ENCODE data around the gene EIF3B.
A peak's percentile ranks its signal among the peaks of the same experiment; 100 is the strongest.

The EIF3B gene

GRCh38 chr7:2350861-2351260 is 3.8 kb upstream of the EIF3B start:
- no peak overlapping the region for H3K4me2 ChIP-seq (ENCODE audit: low read length)
- H3K4ac ChIP-seq (ENCODE audit: low read depth, low read length) = no peak overlapping the region
- no peak overlapping the region for H2AK5ac ChIP-seq (ENCODE audit: low read length)
- no peak for DNase-seq
- H4K8ac ChIP-seq (ENCODE audit: low read depth, low read length) = no peak overlapping the region
- no peak overlapping the region for H3K23ac ChIP-seq (ENCODE audit: low read length)
- H2BK5ac ChIP-seq (ENCODE audit: low read length) = no peak overlapping the region
- peaks cover 22% of the 10 kb centered on the region for H3K79me2 ChIP-seq (ENCODE audit: control insufficient read depth, insufficient read depth, low read length)
- no peak overlapping the region for H2BK15ac ChIP-seq (replicated peaks; ENCODE audit: low read depth)
- no peak overlapping the region for H3K18ac ChIP-seq (ENCODE audit: low read length)
- H4K5ac ChIP-seq (ENCODE audit: low read length) = no peak overlapping the region
- peaks cover 4% of the 10 kb centered on the region for H3K79me1 ChIP-seq (ENCODE audit: low read length)
- H3K4me3 ChIP-seq (ENCODE audit: low read length) = no peak overlapping the region
- no peak overlapping the region for H3K56ac ChIP-seq (ENCODE audit: low read length)
- no peaks in the 10 kb centered on the region for H3K36me3 ChIP-seq (ENCODE audit: control insufficient read depth, insufficient read depth, low read length)
- H3K27ac ChIP-seq (ENCODE audit: low read depth, low read length) = no peak overlapping the region
- WGBS (ENCODE audit: extremely low coverage, insufficient coverage, low lambda C conversion rate) = no CpG with 5 or more reads among the region's 12 CpGs
- no peak overlapping the region for H3K9ac ChIP-seq (ENCODE audit: low read length)
- no peak overlapping the region for H2BK120ac ChIP-seq (ENCODE audit: low read depth, low read length)
- no peaks in the 10 kb centered on the region for H3K4me1 ChIP-seq (ENCODE audit: control insufficient read depth, low read depth, low read length)
- no peaks in the 10 kb centered on the region for H3K27me3 ChIP-seq (ENCODE audit: insufficient read depth, low read length, poor library complexity)

GRCh38 chr7:2353113-2353935 is 1.3 kb upstream of the EIF3B start:
- H3K56ac ChIP-seq (ENCODE audit: low read length) = peak overlapping the region; percentile 97
- H3K4me2 ChIP-seq (ENCODE audit: low read length) = peak overlapping the region; percentile 66
- no peak overlapping the region for H4K8ac ChIP-seq (ENCODE audit: low read depth, low read length)
- H3K27ac ChIP-seq (ENCODE audit: low read depth, low read length) = no peak overlapping the region
- no peak overlapping the region for H2BK15ac ChIP-seq (replicated peaks; ENCODE audit: low read depth)
- no peaks in the 10 kb centered on the region for H3K27me3 ChIP-seq (ENCODE audit: insufficient read depth, low read length, poor library complexity)
- peaks cover 3% of the 10 kb centered on the region for H3K36me3 ChIP-seq (ENCODE audit: control insufficient read depth, insufficient read depth, low read length)
- H3K79me2 ChIP-seq (ENCODE audit: control insufficient read depth, insufficient read depth, low read length) = peaks cover 45% of the 10 kb centered on the region
- peak overlapping the region; percentile 85 for H3K4me3 ChIP-seq (ENCODE audit: low read length)
- peaks cover 4% of the 10 kb centered on the region for H3K79me1 ChIP-seq (ENCODE audit: low read length)
- H3K18ac ChIP-seq (ENCODE audit: low read length) = peak overlapping the region; percentile 61
- peak overlapping the region; percentile 91 for H3K9ac ChIP-seq (ENCODE audit: low read length)
- no peak overlapping the region for H2BK5ac ChIP-seq (ENCODE audit: low read length)
- H3K4me1 ChIP-seq (ENCODE audit: control insufficient read depth, low read depth, low read length) = no peaks in the 10 kb centered on the region
- peak overlapping the region; percentile 1 for H3K4ac ChIP-seq (ENCODE audit: low read depth, low read length)
- no peak overlapping the region for H2BK120ac ChIP-seq (ENCODE audit: low read depth, low read length)
- no peak overlapping the region for H2AK5ac ChIP-seq (ENCODE audit: low read length)
- H3K23ac ChIP-seq (ENCODE audit: low read length) = no peak overlapping the region
- DNase-seq = no peak
- no peak overlapping the region for H4K5ac ChIP-seq (ENCODE audit: low read length)
- WGBS (ENCODE audit: extremely low coverage, insufficient coverage, low lambda C conversion rate) = no CpG with 5 or more reads among the region's 22 CpGs

GRCh38 chr7:2353936-2354185 is 766 bp upstream of the EIF3B start:
- no peak overlapping the region for H2BK15ac ChIP-seq (replicated peaks; ENCODE audit: low read depth)
- no peak overlapping the region for H2AK5ac ChIP-seq (ENCODE audit: low read length)
- peak overlapping the region; percentile 97 for H3K56ac ChIP-seq (ENCODE audit: low read length)
- no peak overlapping the region for H4K8ac ChIP-seq (ENCODE audit: low read depth, low read length)
- H3K27me3 ChIP-seq (ENCODE audit: insufficient read depth, low read length, poor library complexity) = no peaks in the 10 kb centered on the region
- H3K23ac ChIP-seq (ENCODE audit: low read length) = no peak overlapping the region
- no CpG with 5 or more reads among the region's 26 CpGs for WGBS (ENCODE audit: extremely low coverage, insufficient coverage, low lambda C conversion rate)
- H3K79me2 ChIP-seq (ENCODE audit: control insufficient read depth, insufficient read depth, low read length) = peaks cover 50% of the 10 kb centered on the region
- H3K4ac ChIP-seq (ENCODE audit: low read depth, low read length) = peak overlapping the region; percentile 83
- H3K4me3 ChIP-seq (ENCODE audit: low read length) = peak overlapping the region; percentile 85
- H3K4me2 ChIP-seq (ENCODE audit: low read length) = peak overlapping the region; percentile 66
- H2BK120ac ChIP-seq (ENCODE audit: low read depth, low read length) = peak overlapping the region; percentile 46
- H3K27ac ChIP-seq (ENCODE audit: low read depth, low read length) = peak overlapping the region; percentile 75
- peaks cover 3% of the 10 kb centered on the region for H3K36me3 ChIP-seq (ENCODE audit: control insufficient read depth, insufficient read depth, low read length)
- peak; percentile 92 for DNase-seq
- peak overlapping the region; percentile 91 for H3K9ac ChIP-seq (ENCODE audit: low read length)
- no peaks in the 10 kb centered on the region for H3K4me1 ChIP-seq (ENCODE audit: control insufficient read depth, low read depth, low read length)
- peak overlapping the region; percentile 72 for H3K18ac ChIP-seq (ENCODE audit: low read length)
- H4K5ac ChIP-seq (ENCODE audit: low read length) = no peak overlapping the region
- peaks cover 4% of the 10 kb centered on the region for H3K79me1 ChIP-seq (ENCODE audit: low read length)
- H2BK5ac ChIP-seq (ENCODE audit: low read length) = peak overlapping the region; percentile 44

GRCh38 chr7:2354939-2355704 is 495 bp downstream of the EIF3B start:
- H3K79me1 ChIP-seq (ENCODE audit: low read length) = peaks cover 4% of the 10 kb centered on the region
- H3K27me3 ChIP-seq (ENCODE audit: insufficient read depth, low read length, poor library complexity) = no peaks in the 10 kb centered on the region
- H2AK5ac ChIP-seq (ENCODE audit: low read length) = no peak overlapping the region
- peak overlapping the region; percentile 42 for H3K27ac ChIP-seq (ENCODE audit: low read depth, low read length)
- peak overlapping the region; percentile 8 for H2BK120ac ChIP-seq (ENCODE audit: low read depth, low read length)
- H3K4me3 ChIP-seq (ENCODE audit: low read length) = peak overlapping the region; percentile 81
- H3K4me1 ChIP-seq (ENCODE audit: control insufficient read depth, low read depth, low read length) = no peaks in the 10 kb centered on the region
- H3K4ac ChIP-seq (ENCODE audit: low read depth, low read length) = peak overlapping the region; percentile 97
- H4K5ac ChIP-seq (ENCODE audit: low read length) = no peak overlapping the region
- no peak overlapping the region for H2BK5ac ChIP-seq (ENCODE audit: low read length)
- no CpG with 5 or more reads among the region's 92 CpGs for WGBS (ENCODE audit: extremely low coverage, insufficient coverage, low lambda C conversion rate)
- peaks cover 63% of the 10 kb centered on the region for H3K79me2 ChIP-seq (ENCODE audit: control insufficient read depth, insufficient read depth, low read length)
- peaks cover 5% of the 10 kb centered on the region for H3K36me3 ChIP-seq (ENCODE audit: control insufficient read depth, insufficient read depth, low read length)
- peak overlapping the region; percentile 34 for H3K18ac ChIP-seq (ENCODE audit: low read length)
- peak; percentile 27 for DNase-seq
- H3K23ac ChIP-seq (ENCODE audit: low read length) = no peak overlapping the region
- no peak overlapping the region for H4K8ac ChIP-seq (ENCODE audit: low read depth, low read length)
- peak overlapping the region; percentile 97 for H3K56ac ChIP-seq (ENCODE audit: low read length)
- no peak overlapping the region for H2BK15ac ChIP-seq (replicated peaks; ENCODE audit: low read depth)
- peak overlapping the region; percentile 30 for H3K4me2 ChIP-seq (ENCODE audit: low read length)
- H3K9ac ChIP-seq (ENCODE audit: low read length) = peak overlapping the region; percentile 91

- peaks cover 68% of the 10 kb centered on the region for H3K79me2 ChIP-seq (ENCODE audit: control insufficient read depth, insufficient read depth, low read length)
- peak overlapping the region; percentile 97 for H3K56ac ChIP-seq (ENCODE audit: low read length)
- no peak for DNase-seq
- no peaks in the 10 kb centered on the region for H3K4me1 ChIP-seq (ENCODE audit: control insufficient read depth, low read depth, low read length)
- no peaks in the 10 kb centered on the region for H3K27me3 ChIP-seq (ENCODE audit: insufficient read depth, low read length, poor library complexity)
- H2BK15ac ChIP-seq (replicated peaks; ENCODE audit: low read depth) = no peak overlapping the region
- no peak overlapping the region for H4K8ac ChIP-seq (ENCODE audit: low read depth, low read length)
- H2BK5ac ChIP-seq (ENCODE audit: low read length) = no peak overlapping the region
- peak overlapping the region; percentile 30 for H3K4me2 ChIP-seq (ENCODE audit: low read length)
- H3K79me1 ChIP-seq (ENCODE audit: low read length) = peaks cover 5% of the 10 kb centered on the region
- H4K5ac ChIP-seq (ENCODE audit: low read length) = no peak overlapping the region
- no peak overlapping the region for H3K18ac ChIP-seq (ENCODE audit: low read length)
- peak overlapping the region; percentile 81 for H3K4me3 ChIP-seq (ENCODE audit: low read length)
- no peak overlapping the region for H3K4ac ChIP-seq (ENCODE audit: low read depth, low read length)
- peak overlapping the region; percentile 91 for H3K9ac ChIP-seq (ENCODE audit: low read length)
- H2AK5ac ChIP-seq (ENCODE audit: low read length) = no peak overlapping the region
- no CpG with 5 or more reads among the region's 9 CpGs for WGBS (ENCODE audit: extremely low coverage, insufficient coverage, low lambda C conversion rate)
- no peak overlapping the region for H3K27ac ChIP-seq (ENCODE audit: low read depth, low read length)
- H2BK120ac ChIP-seq (ENCODE audit: low read depth, low read length) = no peak overlapping the region
- H3K23ac ChIP-seq (ENCODE audit: low read length) = no peak overlapping the region
- H3K36me3 ChIP-seq (ENCODE audit: control insufficient read depth, insufficient read depth, low read length) = peaks cover 5% of the 10 kb centered on the region
Measured at GRCh38 chr7:2355705-2356008, 1.0 kb downstream of the EIF3B start.
